Muscle of leg (tissue), 11 donors: ENCODE measurements around the gene PPP1R12B. TPM values are rescaled to one million over a fixed set of nuclear protein-coding genes. Genes with fewer than 3 reads are reported as not detected.
A peak's percentile ranks its signal among the peaks of the same experiment; 100 is the strongest.
"Not testable (repeated sequence)": the region's sequence is repeated elsewhere in the genome, so short reads cannot be mapped to it uniquely, and the experiment has no call there.

Experiments used
- DNase-seq: peaks from one replicate; pipeline ENCODE4 v3.0.0; 2013
- H3K27ac ChIP-seq: one replicate; pipeline ENCODE4 v1.5.1; 2013; ENCODE audit warnings: mild to moderate bottlenecking, low read length, control low read depth
- H3K27me3 ChIP-seq: one replicate; pipeline ENCODE4 v1.6.1; 2013; ENCODE audit warnings: low read length; ENCODE audit not compliant: control insufficient read depth, insufficient read depth
- H3K36me3 ChIP-seq: one replicate; pipeline ENCODE4 v1.6.1; 2013; ENCODE audit warnings: low read length; ENCODE audit not compliant: control insufficient read depth, insufficient read depth
- H3K4me1 ChIP-seq: one replicate; pipeline ENCODE4 v1.6.1; 2013; ENCODE audit warnings: low read length; ENCODE audit not compliant: control insufficient read depth, insufficient read depth
- H3K4me3 ChIP-seq: one replicate; pipeline ENCODE4 v1.5.1; 2013; ENCODE audit warnings: low read length, control low read depth
- H3K9me3 ChIP-seq: replicated peaks from 2 replicates; pipeline ENCODE4 v1.6.1; 2013; ENCODE audit warnings: low read depth, low read length; ENCODE audit not compliant: control insufficient read depth
- WGBS: methylation state at CpG from one replicate; pipeline ENCODE4 v1.1.5; 2013; ENCODE audit warnings: missing lambda C conversion rate; ENCODE audit not compliant: insufficient coverage; 5-methylcytosine and 5-hydroxymethylcytosine counted together
- polyA plus RNA-seq, 8 donors: library from polyadenylated mRNA; unstranded; fragments of 120-200 nt; gene quantifications; one replicate each; pipeline versions ENCODE4 v1.2.1 to v1.2.3, GENCODE V29; 2013; ENCODE audit warnings: inconsistent platforms in 1 of 8, low replicate concordance in 1 of 8; ENCODE audit not compliant: insufficient read length in 8 of 8, insufficient read depth in 1 of 8
- total RNA-seq: library from RNA; stranded (reverse); fragments of 120-200 nt; gene quantifications from one replicate; pipeline ENCODE4 v1.2.4, GENCODE V29; 2013

Gene PPP1R12B
- total and polyA plus RNA-seq, 9 donors, result 49.8 to 81.8 (median 71.6) TPM

DNA sequence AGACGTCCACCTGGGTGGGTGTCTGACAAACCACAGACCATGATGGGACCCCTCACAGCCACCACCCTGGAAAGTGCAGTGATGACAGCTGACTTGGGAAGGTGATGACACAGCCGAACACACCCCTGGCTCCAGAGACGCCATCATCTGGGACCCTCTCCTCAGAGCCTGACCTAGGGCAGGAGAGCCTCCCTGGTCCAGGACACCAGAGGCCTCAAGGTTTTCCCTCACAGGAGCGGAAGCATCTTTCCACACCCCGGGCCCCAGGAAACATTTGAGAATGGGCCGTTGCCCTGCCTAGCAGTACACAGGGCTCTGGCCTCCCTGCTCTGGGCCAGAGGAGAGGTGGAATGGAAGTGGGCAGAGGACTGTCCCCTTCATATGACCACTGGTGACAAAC is 282.0 kb downstream of the PPP1R12B start:
- Histone ChIP-seq H3K27ac (no peak overlapping the region), H3K4me3 (no peak overlapping the region), H3K36me3 (no peaks in the 10 kb centered on the region), H3K27me3 (peaks cover 15% of the 10 kb centered on the region), H3K4me1 (no peaks in the 10 kb centered on the region), H3K9me3 (no peaks in the 10 kb centered on the region)
- 79% methylated on average over 5 of the region's 6 CpGs for WGBS
- no peak for DNase-seq

DNA sequence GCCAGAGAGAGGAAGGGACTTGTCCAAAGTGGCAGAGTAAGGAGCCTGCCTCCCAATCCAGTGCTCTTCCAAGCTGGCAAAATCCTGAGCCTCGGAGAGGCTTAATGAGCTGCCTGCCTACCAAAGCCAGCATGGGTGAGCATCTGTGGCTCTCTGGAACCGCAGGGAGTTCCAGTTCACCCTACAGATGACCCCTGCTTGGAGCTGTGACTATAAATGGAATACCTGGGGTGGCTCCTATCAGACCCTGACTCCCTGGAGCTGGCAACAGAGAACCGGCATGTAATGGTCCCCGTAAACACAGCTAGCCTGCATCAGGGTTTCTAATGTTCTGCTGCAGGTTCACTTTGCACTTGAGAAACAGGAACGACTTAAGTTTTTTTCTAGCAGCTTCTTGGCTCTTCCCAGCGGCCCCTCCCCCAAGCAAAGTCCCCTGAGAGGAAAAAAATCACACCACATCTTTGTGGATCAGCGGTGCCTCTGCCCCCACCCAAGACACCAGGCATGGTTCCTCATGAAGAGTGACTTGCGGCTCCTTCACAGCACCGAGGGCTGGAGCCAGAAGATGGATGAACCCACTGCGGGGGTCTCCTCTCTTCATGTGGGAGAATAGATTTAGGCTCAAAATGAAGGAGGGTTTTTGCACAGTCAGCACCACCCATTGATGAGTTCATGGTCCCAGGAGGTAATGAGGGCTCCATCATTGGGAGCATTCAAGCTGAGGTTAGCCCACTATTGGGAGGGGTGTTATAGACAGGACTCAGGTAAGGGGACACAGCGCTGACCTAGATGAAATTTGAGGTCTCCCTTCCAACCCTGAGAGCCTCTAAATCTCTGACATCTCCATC is 282.8 kb downstream of the PPP1R12B start:
- Histone ChIP-seq H3K4me3 (no peak overlapping the region), H3K27me3 (peaks cover 19% of the 10 kb centered on the region), H3K4me1 (no peaks in the 10 kb centered on the region), H3K27ac (no peak overlapping the region), H3K36me3 (no peaks in the 10 kb centered on the region), H3K9me3 (no peaks in the 10 kb centered on the region)
- no peak for DNase-seq
- whole genome bisulfite sequencing, result 62% methylated on average over 8 of the region's 11 CpGs

DNA sequence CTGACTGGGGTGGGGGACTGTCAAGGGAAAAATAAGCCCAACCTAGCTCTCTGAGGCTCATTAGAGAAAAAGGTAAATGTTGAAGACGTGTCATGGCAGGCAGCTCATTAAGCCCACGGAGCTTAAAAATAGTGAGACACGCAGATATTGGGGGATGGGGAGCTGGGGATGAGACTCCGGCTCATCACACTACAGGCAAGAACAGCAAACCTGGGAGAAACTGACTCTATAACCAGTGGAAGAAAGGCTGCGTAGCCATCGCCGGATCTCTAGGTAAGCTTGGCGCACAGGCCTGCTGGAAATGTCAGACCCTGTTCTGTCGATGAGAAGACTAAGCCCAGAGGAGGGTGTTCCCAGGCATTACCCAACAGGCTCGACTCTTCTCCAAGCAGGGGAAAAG is 283.7 kb downstream of the PPP1R12B start:
- no peaks in the 10 kb centered on the region for H3K9me3 ChIP-seq
- H3K4me3 ChIP-seq, result no peak overlapping the region
- DNase-seq, result no peak
- H3K4me1 ChIP-seq, result no peaks in the 10 kb centered on the region
- no peak overlapping the region for H3K27ac ChIP-seq
- 89% methylated on average over 9 of the region's 10 CpGs for WGBS
- H3K36me3 ChIP-seq, result no peaks in the 10 kb centered on the region
- peaks cover 21% of the 10 kb centered on the region for H3K27me3 ChIP-seq

DNA sequence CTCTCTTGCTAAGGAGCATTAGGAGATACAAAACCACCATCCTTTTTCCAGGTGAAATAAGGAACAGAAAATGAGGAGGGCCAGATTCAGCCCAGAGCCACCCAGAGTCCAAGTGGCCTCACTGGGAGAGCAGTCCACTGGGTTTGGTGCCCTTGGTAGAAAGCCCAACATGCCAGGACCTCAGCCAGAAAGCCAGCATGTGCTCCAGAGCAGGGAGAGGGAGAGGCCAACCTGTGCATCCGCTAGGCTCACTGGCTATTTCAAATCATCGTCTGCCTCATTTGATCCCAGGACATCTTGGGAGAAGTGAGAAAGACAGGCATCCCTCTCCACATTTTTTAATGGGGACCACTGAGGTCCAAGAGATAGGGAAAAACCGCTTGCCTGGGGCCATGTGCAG is 287.7 kb downstream of the PPP1R12B start:
- not testable (repeated sequence) for DNase-seq, H3K9me3 ChIP-seq, H3K36me3 ChIP-seq, H3K4me1 ChIP-seq, H3K4me3 ChIP-seq, H3K27ac ChIP-seq
- WGBS, result no CpG with 5 or more reads among the region's 3 CpGs
- H3K27me3 ChIP-seq, result peaks cover 23% of the 10 kb centered on the region

DNA sequence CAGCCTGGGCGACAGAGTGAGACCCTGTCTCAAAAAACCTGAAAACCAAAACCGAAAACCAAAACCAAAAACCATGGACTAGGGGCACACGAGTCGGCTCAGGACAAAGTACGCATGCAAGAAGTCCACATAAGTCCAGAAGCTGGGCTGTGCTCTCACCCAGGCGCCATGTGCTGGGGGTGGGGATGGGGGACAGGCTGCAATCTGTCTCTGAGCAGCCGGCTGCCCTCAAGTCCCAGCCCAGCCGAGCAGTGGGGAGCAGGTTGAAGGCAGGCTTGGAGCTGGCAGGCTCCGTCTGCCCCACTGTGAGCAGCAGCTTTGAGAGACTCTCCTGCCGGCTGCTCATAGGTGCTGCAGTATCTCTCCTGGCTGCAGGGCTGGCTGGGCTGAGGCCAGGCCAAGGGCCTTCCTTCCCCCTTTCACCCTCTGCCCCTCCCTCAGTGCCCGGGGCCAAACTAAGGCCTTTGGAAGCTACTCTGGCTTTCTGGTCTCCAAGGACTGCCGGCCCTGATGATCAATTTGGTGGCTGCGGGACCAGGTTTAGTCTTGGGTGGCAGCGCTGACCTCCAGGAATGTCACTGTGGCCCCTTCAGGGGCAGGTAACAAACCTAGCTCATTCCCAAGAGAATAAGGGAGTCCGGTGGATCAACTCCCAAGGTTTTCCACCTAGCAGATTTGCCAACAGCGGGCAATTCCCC is 289.0 kb downstream of the PPP1R12B start:
- H3K36me3 ChIP-seq, DNase-seq, H3K27ac ChIP-seq, H3K4me1 ChIP-seq, H3K9me3 ChIP-seq, H3K4me3 ChIP-seq: not testable (repeated sequence)
- WGBS, result 53% methylated on average over 10 of the region's 16 CpGs
- peaks cover 30% of the 10 kb centered on the region for H3K27me3 ChIP-seq

DNA sequence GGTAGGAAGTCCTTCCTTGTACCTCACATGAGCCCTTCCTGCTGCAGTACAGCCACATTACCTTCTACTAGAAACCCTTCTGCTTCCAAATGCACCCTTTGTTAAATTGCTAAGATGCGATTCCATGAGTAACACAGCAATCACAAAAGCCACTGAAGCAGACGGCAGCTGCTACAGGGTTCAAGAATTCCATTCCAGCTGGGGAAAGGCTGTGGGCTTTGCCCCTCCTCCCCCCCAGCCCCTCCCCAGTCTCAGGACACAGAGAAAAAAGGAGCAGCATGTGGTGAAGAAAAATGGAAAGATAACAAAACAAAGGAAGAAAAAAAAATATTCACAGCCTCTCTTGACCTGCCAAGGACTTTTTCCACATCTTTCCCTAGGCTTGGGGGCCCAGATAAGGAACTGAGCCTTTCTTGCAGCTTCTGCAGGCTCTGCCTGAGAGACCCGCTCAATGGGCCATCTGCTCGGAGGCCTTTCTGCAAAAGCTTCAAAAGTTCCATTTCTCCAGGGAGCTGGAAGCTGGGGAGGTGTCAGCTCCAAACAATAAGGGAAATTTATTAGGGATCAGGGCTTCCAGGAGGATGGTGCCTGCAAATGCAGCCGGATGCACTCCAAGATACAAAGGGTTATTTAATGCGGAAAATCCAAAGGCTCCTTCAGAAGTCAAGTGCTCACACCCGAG is 289.7 kb downstream of the PPP1R12B start:
- peak; percentile 41 for DNase-seq
- H3K27me3 ChIP-seq, result peaks cover 37% of the 10 kb centered on the region
- WGBS, result 33% methylated on average over 5 of the region's 7 CpGs
- H3K9me3 ChIP-seq, result no peaks in the 10 kb centered on the region
- no peak overlapping the region for H3K27ac ChIP-seq
- H3K4me1 ChIP-seq, result peaks cover 13% of the 10 kb centered on the region
- H3K4me3 ChIP-seq, result no peak overlapping the region
- H3K36me3 ChIP-seq, result no peaks in the 10 kb centered on the region

DNA sequence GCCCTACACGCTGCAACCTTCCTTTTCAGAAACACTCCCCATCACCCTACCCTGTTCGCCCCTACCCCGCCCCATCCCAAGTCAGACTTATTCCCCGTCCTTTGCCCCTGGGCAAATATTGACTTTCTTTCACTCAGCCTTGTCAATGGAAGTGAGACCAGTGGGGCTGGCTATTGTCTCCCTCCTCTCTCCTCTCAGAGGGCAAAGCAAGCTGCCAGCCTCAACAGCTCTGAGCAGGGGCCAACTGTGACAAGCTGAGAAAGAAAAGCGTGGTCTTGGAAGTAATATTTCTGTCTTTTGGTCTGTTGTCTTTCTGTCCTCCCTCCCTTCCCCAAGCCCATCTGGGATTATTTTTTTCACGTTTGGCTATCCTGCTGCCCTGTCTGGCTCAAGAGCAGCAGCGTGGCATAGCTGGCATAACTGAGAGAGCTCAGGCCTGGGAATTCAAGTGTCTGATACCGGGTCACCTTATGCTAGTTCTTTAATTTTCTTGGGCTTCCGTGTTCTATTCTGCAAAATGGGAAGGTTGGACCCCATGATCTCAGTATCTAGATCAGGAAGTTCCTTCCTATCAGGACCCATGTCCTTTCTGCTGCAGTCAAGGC is 290.3 kb downstream of the PPP1R12B start:
- DNase-seq, H3K36me3 ChIP-seq, H3K4me3 ChIP-seq, H3K27ac ChIP-seq, H3K9me3 ChIP-seq: not testable (repeated sequence)
- peaks cover 42% of the 10 kb centered on the region for H3K27me3 ChIP-seq
- 62% methylated on average over 7 of the region's 9 CpGs for WGBS
- H3K4me1 ChIP-seq, result peaks cover 18% of the 10 kb centered on the region

DNA sequence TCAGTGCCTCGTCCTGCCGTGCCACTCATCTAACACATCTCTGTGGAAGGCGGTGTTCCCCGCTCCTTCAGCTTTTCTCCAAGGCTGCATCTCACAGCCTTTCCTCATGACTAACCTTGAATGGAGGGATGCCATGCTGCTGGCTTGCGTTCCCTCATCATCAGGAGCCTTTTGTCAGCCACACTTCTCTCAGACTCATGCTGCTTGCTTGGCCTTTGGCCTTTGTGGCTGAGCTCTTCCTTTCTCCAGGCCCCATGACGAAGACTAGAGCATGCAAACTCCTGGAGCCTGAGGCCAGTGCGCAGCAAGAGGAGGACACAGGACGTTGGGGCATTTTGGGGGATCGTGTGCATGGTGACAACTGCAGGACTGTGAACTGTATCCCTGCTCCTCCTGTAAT is 291.0 kb downstream of the PPP1R12B start:
- H3K27me3 ChIP-seq, result peaks cover 49% of the 10 kb centered on the region
- WGBS, result 74% methylated on average over 9 of the region's 9 CpGs

DNA sequence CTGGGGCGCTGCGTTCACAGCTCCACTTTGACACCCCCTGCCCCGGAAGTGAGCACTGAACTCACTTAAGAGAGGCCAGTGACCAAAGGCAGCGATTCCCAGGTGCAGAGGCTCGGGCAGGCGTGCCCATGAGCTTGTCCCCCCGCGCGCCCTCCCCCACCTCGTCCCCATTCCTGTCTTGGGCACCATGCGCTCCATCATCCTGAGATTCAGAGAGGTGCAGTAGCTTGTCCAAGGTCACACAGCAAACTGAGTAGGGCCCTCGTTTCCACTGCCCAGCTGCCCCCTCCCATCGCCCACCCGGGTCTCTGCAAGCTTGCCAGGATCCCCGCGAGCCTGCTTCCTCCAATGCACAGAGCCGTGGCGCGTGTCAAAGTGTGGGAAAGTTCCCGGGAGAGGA is 293.7 kb downstream of the PPP1R12B start:
- 26% methylated on average over 11 of the region's 20 CpGs for WGBS
- peaks cover 60% of the 10 kb centered on the region for H3K27me3 ChIP-seq

More for the DNA sequence above, 291.0 kb downstream of the PPP1R12B start:
- Histone ChIP-seq H3K36me3 (no peaks in the 10 kb centered on the region), H3K27ac (no peak overlapping the region), H3K9me3 (no peaks in the 10 kb centered on the region), H3K4me3 (no peak overlapping the region), H3K4me1 (peaks cover 23% of the 10 kb centered on the region)
- DNase-seq, result no peak

More for the DNA sequence above, 293.7 kb downstream of the PPP1R12B start:
- H3K4me1 ChIP-seq, result peaks cover 23% of the 10 kb centered on the region
- no peak overlapping the region for H3K27ac ChIP-seq
- H3K4me3 ChIP-seq, result no peak overlapping the region
- H3K36me3 ChIP-seq, result no peaks in the 10 kb centered on the region
- H3K9me3 ChIP-seq, result no peaks in the 10 kb centered on the region
- no peak for DNase-seq
